Activated naive CD4-positive, alpha-beta T cell treated with anti-CD3 and anti-CD28 coated beads for 36 hours (primary cell): Measurements from ENCODE around the gene ABHD5. TPM values are rescaled to one million over a fixed set of nuclear protein-coding genes. Genes with fewer than 3 reads are reported as not detected.
"Not testable (repeated sequence)": the region's sequence is repeated elsewhere in the genome, so short reads cannot be mapped to it uniquely, and the experiment has no call there.

Experiments used
- CTCF ChIA-PET: fragments of 350-600 bp; sonication (Branson Sonifier 250); formaldehyde crosslinking; loops from one replicate; lab custom pipeline; 2021; ENCODE audit warnings: antibody characterized with exemption; lab: Charles Lee
- DNase-seq: peaks from one replicate; pipeline ENCODE4 v3.0.0-alpha.2; 2020
- H3K27ac Mint-ChIP-seq: one replicate; pipeline ENCODE4 v1.8.0; 2021; ENCODE audit warnings: mild to moderate bottlenecking, mixed read lengths
- H3K27me3 Mint-ChIP-seq: one replicate; pipeline ENCODE4 v1.8.0; 2021; ENCODE audit warnings: low read depth, mixed read lengths
- H3K36me3 Mint-ChIP-seq: one replicate; pipeline ENCODE4 v1.8.0; 2021; ENCODE audit warnings: low read depth, mixed read lengths
- H3K4me1 Mint-ChIP-seq: one replicate; pipeline ENCODE4 v1.8.0; 2021; ENCODE audit warnings: low read depth, mixed read lengths
- H3K4me3 Mint-ChIP-seq: one replicate; pipeline ENCODE4 v1.8.0; 2021; ENCODE audit warnings: mild to moderate bottlenecking, moderate library complexity, mixed read lengths
- H3K9me3 Mint-ChIP-seq: one replicate; pipeline ENCODE4 v1.8.0; 2021; ENCODE audit warnings: mixed read lengths
- intact Hi-C: fragments of 100-400 bp; cut with micrococcal nuclease; formaldehyde crosslinking; loops from one replicate; pipeline ENCODE4 v1.15.1; 2023
- total RNA-seq, 2 experiments: library from RNA; stranded (reverse); gene quantifications; one replicate each; pipeline ENCODE4 v1.2.3, GENCODE V29; 2021

Gene ABHD5
- total RNA-seq, 2 experiments from 2014 or later = 9.4 to 11.0 TPM

DNA sequence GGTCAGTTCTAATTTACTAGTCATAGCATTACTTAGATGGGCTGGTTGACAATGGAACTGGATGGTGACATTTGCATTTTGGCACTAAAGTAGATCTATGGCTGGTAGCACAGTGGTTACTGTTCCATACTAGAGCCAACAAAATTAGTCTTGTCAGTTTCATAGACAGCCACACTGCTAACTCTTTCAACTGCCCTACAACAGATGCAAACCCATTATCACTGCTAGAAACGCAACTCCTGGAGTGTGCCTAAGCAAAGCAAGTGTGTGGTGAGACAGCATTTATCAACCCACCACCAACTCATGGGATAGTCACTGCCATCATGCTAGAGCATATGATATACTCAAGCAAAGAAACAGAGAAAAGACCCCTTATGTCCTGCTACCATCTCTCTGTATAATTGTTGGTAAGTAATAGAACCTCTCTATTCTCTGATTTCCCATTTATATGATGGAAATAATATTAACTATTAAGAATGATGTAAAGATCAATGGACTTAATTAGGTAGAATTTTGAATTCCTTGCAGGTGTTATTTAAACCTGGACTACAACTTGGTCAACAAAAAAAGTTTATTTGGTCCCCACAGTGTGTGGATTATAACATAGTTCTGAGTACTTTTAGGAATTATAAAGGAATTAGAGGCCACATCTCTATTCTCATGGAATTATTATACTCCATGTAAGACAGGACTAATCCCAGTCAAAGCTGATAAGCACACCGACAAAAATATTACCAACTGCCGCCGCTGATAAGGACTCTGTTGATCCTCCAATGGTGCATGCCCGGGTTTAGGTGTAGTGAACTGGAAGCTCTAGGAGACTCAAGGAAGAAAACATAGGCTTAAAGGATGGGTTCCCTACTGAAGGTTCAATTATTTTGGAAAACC lies 19.9 kb upstream of the ABHD5 start:
- no peak for DNase-seq
- Mint-ChIP-seq H3K27me3 (peaks cover 12% of the 10 kb centered on the region), H3K9me3 (no peaks in the 10 kb centered on the region), H3K27ac (no peak overlapping the region), H3K4me3 (no peak overlapping the region), H3K4me1 (no peaks in the 10 kb centered on the region), H3K36me3 (no peaks in the 10 kb centered on the region)
- intact Hi-C loops = no loop called here
- CTCF ChIA-PET = no interaction called here

DNA sequence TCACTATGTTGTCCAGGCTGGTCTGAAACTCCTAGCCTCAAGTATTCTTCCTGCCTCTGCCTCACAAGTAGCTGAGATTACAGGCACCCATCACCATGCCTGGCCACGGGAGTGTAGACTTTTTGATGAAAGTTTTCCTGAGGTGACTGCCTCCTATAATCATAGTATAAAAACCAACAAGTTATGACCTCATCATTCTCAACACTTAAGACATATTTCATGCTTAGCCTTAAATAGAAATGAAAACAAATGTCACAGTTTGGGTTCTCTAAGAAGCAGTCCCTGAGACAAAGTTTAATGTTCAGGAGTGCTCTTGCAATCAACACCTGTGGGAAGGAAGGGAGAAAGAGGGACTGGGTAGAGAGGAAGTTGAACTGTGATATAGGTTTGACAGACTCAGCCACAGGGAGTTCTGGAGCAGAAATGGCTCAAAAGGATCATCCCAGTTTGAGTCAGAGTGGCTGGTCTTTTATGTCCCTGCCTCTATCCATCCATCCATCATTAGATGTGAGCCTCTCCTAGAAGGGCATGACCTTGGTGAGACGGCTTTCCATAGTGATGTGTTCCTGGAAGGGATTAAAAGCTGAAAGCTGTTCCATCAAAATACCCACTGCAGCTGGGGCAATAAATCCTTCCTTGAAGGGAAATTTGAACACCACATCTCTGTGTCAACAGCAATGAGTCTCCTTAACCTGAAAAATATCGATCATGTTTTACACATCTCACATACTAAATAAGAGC lies 16.2 kb upstream of the ABHD5 start:
- Mint-ChIP-seq H3K9me3 (peaks cover 4% of the 10 kb centered on the region), H3K27me3 (no peaks in the 10 kb centered on the region), H3K27ac (no peak overlapping the region), H3K36me3 (peaks cover 2% of the 10 kb centered on the region), H3K4me1 (no peaks in the 10 kb centered on the region), H3K4me3 (no peak overlapping the region)
- CTCF ChIA-PET = interaction anchor here (0.6 kb wide), 1 partner anchor 604 kb away, joined by 3 read pairs; no protein-coding TSS in a partner anchor
- intact Hi-C loops = no loop called here
- DNase-seq = no peak

DNA sequence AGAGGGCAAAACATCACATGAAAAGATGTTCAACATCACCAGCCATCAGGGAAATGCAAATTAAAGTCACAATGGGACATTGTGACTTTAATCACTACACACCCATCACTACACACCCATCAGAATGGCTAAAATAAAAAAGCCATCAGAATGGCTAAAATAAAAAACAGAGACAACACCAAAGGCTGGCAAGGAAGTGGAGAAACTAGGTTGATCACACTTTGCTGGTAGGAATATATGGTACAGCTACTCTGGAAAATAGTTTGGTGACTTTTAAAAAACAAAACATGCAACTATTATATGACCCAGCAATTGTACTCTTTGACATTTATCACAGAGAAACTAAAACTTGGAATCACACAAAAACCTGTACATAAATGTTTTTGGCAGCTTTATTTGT lies 15.1 kb upstream of the ABHD5 start:
- H3K4me3 Mint-ChIP-seq = no peak overlapping the region
- H3K4me1 Mint-ChIP-seq = no peaks in the 10 kb centered on the region
- H3K9me3 Mint-ChIP-seq = peaks cover 4% of the 10 kb centered on the region
- peaks cover 4% of the 10 kb centered on the region for H3K36me3 Mint-ChIP-seq
- no peak overlapping the region for H3K27ac Mint-ChIP-seq
- no peak for DNase-seq
- CTCF ChIA-PET = no interaction called here
- intact Hi-C loops = no loop called here
- H3K27me3 Mint-ChIP-seq = no peaks in the 10 kb centered on the region

DNA sequence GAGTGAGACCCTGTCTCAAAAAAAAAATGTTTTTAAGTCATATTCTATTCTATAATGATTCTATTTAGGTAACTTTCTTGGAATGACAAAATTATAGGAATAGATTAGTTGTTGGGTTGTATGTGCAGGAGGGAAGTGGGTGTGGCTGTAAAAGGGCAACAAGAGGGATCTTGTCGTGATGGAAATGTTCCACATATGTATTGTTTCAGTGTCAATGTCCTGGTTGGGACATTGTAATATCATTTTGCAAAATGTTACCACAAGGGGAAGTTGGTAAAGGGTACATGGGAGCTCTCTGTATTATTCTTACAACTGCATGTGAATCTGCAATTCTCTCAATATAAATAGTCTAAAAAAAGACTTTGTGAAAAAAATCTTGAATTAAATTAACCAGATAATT lies 14.3 kb upstream of the ABHD5 start:
- no peaks in the 10 kb centered on the region for H3K4me1 Mint-ChIP-seq
- no peak overlapping the region for H3K4me3 Mint-ChIP-seq
- intact Hi-C loops = no loop called here
- peaks cover 4% of the 10 kb centered on the region for H3K9me3 Mint-ChIP-seq
- H3K27me3 Mint-ChIP-seq = no peaks in the 10 kb centered on the region
- H3K36me3 Mint-ChIP-seq = peaks cover 5% of the 10 kb centered on the region
- CTCF ChIA-PET = interaction anchor here (0.6 to 1.1 kb wide), 2 partner anchors 79 to 534 kb away, joined by 3 read pairs; no protein-coding TSS in a partner anchor
- no peak for DNase-seq
- H3K27ac Mint-ChIP-seq = no peak overlapping the region

DNA sequence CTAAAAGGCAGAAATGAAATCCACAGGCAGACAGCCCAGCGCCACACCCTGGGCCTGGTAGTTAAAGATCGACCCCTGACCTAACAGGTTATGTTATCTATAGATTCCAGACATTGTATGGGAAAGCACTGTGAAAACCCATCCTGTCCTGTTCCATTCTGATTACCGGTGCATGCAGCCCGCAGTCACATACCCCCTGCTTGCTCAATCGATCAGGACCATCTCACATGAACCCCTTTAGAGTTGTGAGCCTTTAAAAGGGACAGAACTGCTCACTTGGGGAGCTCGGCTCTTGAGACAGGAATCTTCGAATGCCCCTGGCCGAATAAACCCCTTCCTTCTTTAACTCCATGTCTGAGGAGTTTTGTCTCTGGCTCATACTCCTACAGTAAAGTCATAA lies 12.4 kb upstream of the ABHD5 start:
- H3K36me3 Mint-ChIP-seq, DNase-seq, H3K4me3 Mint-ChIP-seq, H3K27me3 Mint-ChIP-seq, H3K27ac Mint-ChIP-seq, intact Hi-C loops, H3K4me1 Mint-ChIP-seq, H3K9me3 Mint-ChIP-seq: not testable (repeated sequence)
- CTCF ChIA-PET = interaction anchor here (0.5 kb wide), 1 partner anchor 174 kb away, joined by 3 read pairs; no protein-coding TSS in a partner anchor

DNA sequence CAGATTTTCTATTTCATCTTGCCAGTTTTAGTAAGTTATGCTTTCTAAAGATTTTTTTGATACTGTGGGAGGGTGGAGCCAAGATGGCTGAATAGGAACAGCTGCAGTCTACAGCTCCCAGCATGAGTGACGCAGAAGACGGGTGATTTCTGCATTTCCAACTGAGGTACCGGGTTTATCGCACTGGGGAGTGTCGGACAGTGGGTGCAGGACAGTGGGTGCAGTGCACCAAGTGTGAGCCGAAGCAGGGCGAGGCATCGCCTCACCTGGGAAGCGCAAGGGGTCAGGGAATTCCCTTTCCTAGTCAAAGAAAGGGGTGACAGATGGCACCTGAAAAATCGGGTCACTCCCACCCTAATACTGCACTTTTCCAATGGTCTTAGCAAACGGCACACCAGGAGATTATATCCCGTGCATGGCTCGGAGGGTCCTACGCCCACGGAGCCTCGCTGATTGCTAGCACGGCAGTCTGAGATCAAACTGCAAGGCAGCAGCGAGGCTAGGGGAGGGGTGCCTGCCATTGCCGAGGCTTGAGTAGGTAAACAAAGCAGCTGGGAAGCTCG lies 11.8 kb upstream of the ABHD5 start:
- H3K4me3 Mint-ChIP-seq, H3K36me3 Mint-ChIP-seq, H3K9me3 Mint-ChIP-seq, DNase-seq, H3K27ac Mint-ChIP-seq, H3K27me3 Mint-ChIP-seq, H3K4me1 Mint-ChIP-seq, intact Hi-C loops, CTCF ChIA-PET: not testable (repeated sequence)

DNA sequence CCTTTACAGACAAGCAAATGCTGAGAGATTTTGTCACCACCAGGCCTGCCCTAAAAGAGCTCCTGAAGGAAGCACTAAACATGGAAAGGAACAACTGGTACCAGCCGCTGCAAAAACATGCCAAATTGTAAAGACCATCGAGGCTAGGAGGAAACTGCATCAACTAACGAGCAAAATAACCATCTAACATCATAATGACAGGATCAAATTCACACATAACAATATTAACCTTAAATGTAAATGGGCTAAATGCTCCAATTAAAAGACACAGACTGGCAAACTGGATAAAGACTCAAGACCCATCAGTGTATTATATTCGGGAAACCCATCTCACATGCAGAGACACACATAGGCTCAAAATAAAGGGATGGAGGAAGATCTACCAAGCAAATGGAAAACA lies 9.9 kb upstream of the ABHD5 start:
- CTCF ChIA-PET, H3K27me3 Mint-ChIP-seq, intact Hi-C loops: not testable (repeated sequence)

DNA sequence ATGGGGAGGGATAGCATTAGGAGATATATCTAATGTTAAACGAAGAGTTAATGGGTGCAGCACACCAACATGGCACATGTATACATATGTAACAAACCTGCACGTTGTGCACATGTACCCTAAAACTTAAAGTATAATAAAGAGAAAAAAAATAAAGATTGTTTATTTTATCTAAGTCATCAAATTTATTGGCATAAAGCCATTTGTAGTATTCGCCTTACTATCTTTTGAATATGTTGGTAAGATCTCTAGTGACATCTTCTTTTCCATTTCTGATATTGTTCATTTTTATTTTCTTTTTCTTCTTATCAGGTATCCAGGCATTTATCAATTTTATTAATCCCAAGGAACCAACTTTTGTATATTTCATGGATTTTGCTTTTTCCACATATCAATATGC lies 5.8 kb upstream of the ABHD5 start:
- Mint-ChIP-seq H3K36me3 (peaks cover 4% of the 10 kb centered on the region), H3K4me1 (peaks cover 2% of the 10 kb centered on the region), H3K27ac (no peak overlapping the region), H3K4me3 (no peak overlapping the region), H3K9me3 (no peaks in the 10 kb centered on the region), H3K27me3 (no peaks in the 10 kb centered on the region)
- no peak for DNase-seq
- intact Hi-C loops = no loop called here
- CTCF ChIA-PET = no interaction called here

More for the DNA sequence above, 9.9 kb upstream of the ABHD5 start:
- not testable (repeated sequence) for H3K27ac Mint-ChIP-seq, H3K36me3 Mint-ChIP-seq, H3K9me3 Mint-ChIP-seq, H3K4me3 Mint-ChIP-seq, DNase-seq, H3K4me1 Mint-ChIP-seq

DNA sequence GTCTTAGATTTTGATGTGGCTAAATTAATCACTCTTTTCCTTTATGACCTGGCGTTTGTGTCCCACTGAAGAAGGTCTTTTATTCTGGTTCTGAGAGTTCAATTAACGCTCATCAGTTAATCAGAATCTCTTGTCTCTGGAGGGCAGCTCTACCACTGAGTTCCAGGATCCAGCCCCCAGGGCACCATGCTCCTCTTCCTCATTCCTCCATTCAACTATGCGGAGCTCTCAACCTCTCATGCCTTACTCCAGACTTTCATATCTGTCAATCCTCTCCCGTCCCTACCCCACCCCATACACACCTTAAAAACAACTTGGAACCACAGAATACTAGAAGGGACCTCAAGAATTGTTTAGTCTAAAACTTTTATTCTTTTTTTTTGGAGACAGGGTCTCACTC lies 4.8 kb upstream of the ABHD5 start:
- intact Hi-C loops = no loop called here
- peaks cover 7% of the 10 kb centered on the region for H3K4me1 Mint-ChIP-seq
- no peak overlapping the region for H3K4me3 Mint-ChIP-seq
- CTCF ChIA-PET = no interaction called here
- DNase-seq = no peak
- H3K36me3 Mint-ChIP-seq = peaks cover 2% of the 10 kb centered on the region
- H3K27ac Mint-ChIP-seq = no peak overlapping the region
- H3K9me3 Mint-ChIP-seq = no peaks in the 10 kb centered on the region
- H3K27me3 Mint-ChIP-seq = no peaks in the 10 kb centered on the region

DNA sequence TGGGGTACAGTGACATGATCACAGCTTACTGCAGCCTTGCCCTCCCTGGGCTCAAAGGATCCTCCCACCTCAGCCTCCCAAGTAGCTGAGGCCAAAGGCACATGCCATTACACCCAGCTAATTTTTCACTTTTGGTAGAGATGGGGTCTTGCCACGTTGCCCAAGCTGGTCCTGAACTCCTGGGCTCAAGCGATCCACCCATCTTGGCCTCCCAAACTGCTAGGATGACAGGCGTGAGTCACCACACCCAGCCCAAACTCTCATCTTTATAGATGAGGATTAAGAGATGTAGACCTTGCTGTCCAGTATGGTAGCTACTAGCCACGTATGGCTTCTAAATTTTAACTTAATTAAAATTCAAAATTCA lies 4.4 kb upstream of the ABHD5 start:
- intact Hi-C loops = no loop called here
- no peak for DNase-seq
- Mint-ChIP-seq H3K9me3 (no peaks in the 10 kb centered on the region), H3K27me3 (no peaks in the 10 kb centered on the region), H3K36me3 (peaks cover 2% of the 10 kb centered on the region), H3K4me3 (no peak overlapping the region), H3K4me1 (peaks cover 7% of the 10 kb centered on the region), H3K27ac (no peak overlapping the region)
- CTCF ChIA-PET = interaction anchor here (0.6 kb wide), 1 partner anchor 724 kb away, joined by 4 read pairs; no protein-coding TSS in a partner anchor

DNA sequence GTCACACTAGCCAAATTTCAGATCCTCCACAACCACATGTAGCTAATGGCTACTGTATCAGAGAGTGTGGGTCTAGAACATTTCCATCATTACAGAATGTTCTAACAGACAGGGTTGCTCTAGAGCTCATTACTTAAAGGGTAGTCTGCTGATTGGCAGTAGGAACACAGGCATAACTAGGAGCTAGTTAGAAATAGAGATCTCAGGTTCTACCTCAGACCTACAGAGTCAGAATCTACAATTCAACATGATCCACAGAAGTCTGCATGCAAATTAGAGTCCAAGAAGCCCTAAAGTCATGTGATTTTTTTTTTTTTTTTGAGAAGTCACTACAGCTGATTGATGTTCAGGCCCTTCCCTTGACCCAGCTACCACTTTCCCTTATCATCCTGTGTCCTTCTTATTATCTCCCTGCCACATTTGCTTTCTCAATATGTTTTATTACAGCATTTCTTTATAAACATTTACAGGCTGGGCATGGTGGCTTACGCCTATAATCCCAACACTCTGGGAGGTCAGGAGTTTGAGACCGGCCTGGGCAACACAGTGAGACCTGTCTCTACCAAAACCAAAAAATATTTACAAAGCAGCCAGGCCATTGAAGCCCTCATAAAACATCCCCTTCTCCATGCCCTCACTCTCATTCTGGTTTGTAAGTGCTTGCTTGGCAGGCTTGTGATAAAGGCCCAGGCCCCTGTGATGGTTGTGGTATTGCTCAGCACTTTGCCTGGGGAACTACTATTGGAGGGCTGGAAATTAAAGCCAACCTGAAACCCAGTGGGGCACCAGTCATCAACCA lies 3.8 kb upstream of the ABHD5 start:
- Mint-ChIP-seq H3K9me3 (no peaks in the 10 kb centered on the region), H3K27ac (no peak overlapping the region), H3K27me3 (no peaks in the 10 kb centered on the region), H3K36me3 (no peaks in the 10 kb centered on the region), H3K4me3 (no peak overlapping the region), H3K4me1 (peaks cover 10% of the 10 kb centered on the region)
- CTCF ChIA-PET = interaction anchor here (0.6 kb wide), 1 partner anchor 724 kb away, joined by 4 read pairs; no protein-coding TSS in a partner anchor
- no peak for DNase-seq
- intact Hi-C loops = no loop called here

DNA sequence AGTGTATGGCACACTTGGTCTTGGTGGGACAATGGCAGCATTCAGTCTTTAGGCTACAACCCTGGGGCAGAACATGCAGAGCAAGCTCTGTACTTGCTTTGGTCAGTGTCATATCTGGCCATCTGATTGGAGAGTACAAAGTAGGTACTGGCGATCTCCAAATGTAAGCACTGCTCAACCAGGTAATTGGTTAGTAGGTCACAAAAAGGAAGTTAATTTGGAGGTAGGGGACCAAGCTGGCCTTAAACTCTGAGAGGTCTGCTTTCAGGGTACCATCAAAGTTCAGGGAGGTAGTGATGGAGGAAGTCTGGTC lies 3.3 kb upstream of the ABHD5 start:
- no peak for DNase-seq
- Mint-ChIP-seq H3K27me3 (no peaks in the 10 kb centered on the region), H3K27ac (no peak overlapping the region), H3K4me3 (no peak overlapping the region), H3K36me3 (no peaks in the 10 kb centered on the region), H3K9me3 (no peaks in the 10 kb centered on the region), H3K4me1 (peaks cover 16% of the 10 kb centered on the region)
- intact Hi-C loops = no loop called here
- CTCF ChIA-PET = no interaction called here
